Transverse colon (tissue), 4 donors: ENCODE results near the gene NFIC. TPM values are rescaled to one million over a fixed set of nuclear protein-coding genes. Genes with fewer than 3 reads are reported as not detected.

Experiments
- DNase-seq: peaks from one replicate; pipeline ENCODE4 v3.0.0-alpha.2; 2019
- H3K27ac ChIP-seq, 4 donors: fragments of 200-600 bp; sonication (generic); 2 replicates each; pipeline ENCODE4 v1.5.1; 2016 to 2018; ENCODE audit warnings: inconsistent platforms in 4 of 4
- H3K27me3 ChIP-seq: fragments of 200-600 bp; sonication (generic); 2 replicates; pipeline ENCODE4 v1.5.1; 2017; ENCODE audit warnings: inconsistent platforms
- H3K36me3 ChIP-seq, 4 donors: fragments of 200-600 bp; sonication (generic); 2 replicates each; pipeline ENCODE4 v1.5.1; 2017 to 2019; ENCODE audit warnings: inconsistent platforms in 4 of 4
- H3K4me1 ChIP-seq, 4 donors: fragments of 200-600 bp; sonication (generic); 2 replicates each; pipeline ENCODE4 v1.5.1; 2017 to 2020; ENCODE audit warnings: inconsistent platforms in 4 of 4
- H3K4me3 ChIP-seq, 4 donors: fragments of 200-600 bp; sonication (generic); 1 replicate in 1 of 4; 2 replicates in 3 of 4; pipeline versions ENCODE4 v1.5.1 to v1.6.1; 2017 to 2019; ENCODE audit warnings: inconsistent platforms in 4 of 4
- H3K9me3 ChIP-seq, 2 donors: fragments of 200-600 bp; sonication (generic); 2 replicates each; pipeline ENCODE4 v1.5.1; 2017 to 2019; ENCODE audit warnings: inconsistent platforms in 2 of 2
- CTCF ChIP-seq, 5 experiments: fragments of 200-600 bp in 3 of 5; fragments of 450-650 bp in 2 of 5; sonication (generic) in 3 of 5; IDR thresholded peaks; 1 replicate in 2 of 5; 2 replicates in 3 of 5; pipeline ENCODE4 v1.5.1; 2016 to 2017; ENCODE audit warnings: antibody characterized with exemption in 5 of 5, inconsistent platforms in 3 of 5, mild to moderate bottlenecking in 2 of 5, moderate library complexity in 1 of 5
- EP300 ChIP-seq: sonication (generic); formaldehyde crosslinking; IDR thresholded peaks from one replicate; pipeline ENCODE4 v1.6.1; 2017; ENCODE audit warnings: antibody characterized with exemption, low read depth
- POLR2A ChIP-seq: fragments of 450-650 bp; IDR thresholded peaks from one replicate; pipeline ENCODE4 v1.6.1; 2016; ENCODE audit warnings: antibody characterized with exemption, mild to moderate bottlenecking, moderate library complexity
- POLR2AphosphoS5 ChIP-seq, 3 donors: sonication (generic); formaldehyde crosslinking; IDR thresholded peaks; one replicate each; pipeline ENCODE4 v1.6.1; 2016; ENCODE audit warnings: antibody characterized with exemption in 3 of 3
- WGBS, 2 donors: methylation state at CpG; one replicate each; pipeline ENCODE4 v1.1.5; 2018; ENCODE audit warnings: low coverage in 1 of 2; 5-methylcytosine and 5-hydroxymethylcytosine counted together
- in situ Hi-C, 4 donors: fragments of 200-750 bp; cut with MboI; loops; one replicate each; pipeline versions ENCODE4 v1.15.0 to v1.15.1; 2017; ENCODE audit warnings: low sequenced_read_pairs in 3 of 4, low pct_ligation_motif_present in 1 of 4, low pct_unique_long_range_greater_than_20kb in 1 of 4
- intact Hi-C: fragments of 100-400 bp; cut with DNase I; formaldehyde crosslinking; loops from one replicate; pipeline ENCODE4 v1.15.1; 2023; ENCODE audit warnings: low total_unique reads
- total RNA-seq, 4 donors: library from RNA; depleted of rRNA; stranded (reverse); fragments of >200 nt; gene quantifications; one replicate each; pipeline ENCODE4 v1.1.0, GENCODE V29; 2016

Gene NFIC
- total RNA-seq = 100 to 1,000 TPM in 1 of 4 donors, 10 to 100 TPM in 3; 39.9 to 145 (median 68.1) TPM

GRCh38 chr19:3365836-3366752, at the start of gene NFIC:
Gene NFIC, plus strand, starts transcription at chr19:3366583. Its CDS starts 54 bp downstream, at chr19:3366637.
- Histone ChIP-seq H3K27ac (peak within 1 kb of the TSS; percentile 94 to 100 (median 97)), H3K27me3 (no peaks in the 10 kb centered on the region), H3K4me3 (peak within 1 kb of the TSS; percentile 59 to 91 (median 84)), H3K4me1 (peaks cover 7 to 72% (median 33%) of the 10 kb centered on the region in 4 donors), H3K36me3 (no peaks in the 10 kb centered on the region), H3K9me3 (no peaks in the 10 kb centered on the region)
- in situ Hi-C loops (no loop called here), intact Hi-C loops (loop anchor here (2.0 kb wide), 1 partner anchor 39 kb away; no protein-coding TSS in a partner anchor)
- DNase-seq = peak; percentile 71
- TF ChIP-seq EP300 (no peak), POLR2AphosphoS5 (IDR thresholded peaks at IDR 0.05) (peak in 1 of 3 donors; percentile 77), POLR2A (peak; percentile 30)
- 0 to 1% methylated on average over 4 to 51 of the region's 64 CpGs for WGBS, 2 donors

- no peak for DNase-seq
- no peak overlapping the region for H3K4me3 ChIP-seq
- no peaks in the 10 kb centered on the region for H3K9me3 ChIP-seq
- peaks cover 71% of the 10 kb centered on the region for H3K27me3 ChIP-seq
- TF ChIP-seq CTCF (IDR thresholded peaks at IDR 0.05) (no peak), POLR2A (no peak), POLR2AphosphoS5 (IDR thresholded peaks at IDR 0.05) (no peak), EP300 (no peak)
- in situ Hi-C loops = no loop called here
- intact Hi-C loops = no loop called here
- 86% methylated on average over 5 of the region's 5 CpGs; no CpG with 5 or more reads in 1 of the 2 donors for WGBS, 2 donors
- no peaks in the 10 kb centered on the region for H3K36me3 ChIP-seq
- H3K4me1 ChIP-seq = no peaks in the 10 kb centered on the region
- H3K27ac ChIP-seq = no peak overlapping the region
These were observed 49.6 kb upstream of the NFIC start for GRCh38 chr19:3316659-3317207.

- in situ Hi-C loops = loop anchor here (5.0 to 10.0 kb wide), 4 partner anchors 105 to 155 kb away; no protein-coding TSS in a partner anchor
- peaks cover 40% of the 10 kb centered on the region for H3K27me3 ChIP-seq
- H3K4me3 ChIP-seq = no peak overlapping the region
- no peaks in the 10 kb centered on the region for H3K4me1 ChIP-seq
- H3K36me3 ChIP-seq = no peaks in the 10 kb centered on the region
- 41 to 42% methylated on average over 2 to 18 of the region's 18 CpGs for WGBS, 2 donors
- TF ChIP-seq EP300 (no peak), POLR2AphosphoS5 (IDR thresholded peaks at IDR 0.05) (no peak), POLR2A (no peak), CTCF (IDR thresholded peaks at IDR 0.05) (no peak)
- no peak for DNase-seq
- intact Hi-C loops = no loop called here
- H3K9me3 ChIP-seq = no peaks in the 10 kb centered on the region
- no peak overlapping the region for H3K27ac ChIP-seq
These were observed 46.6 kb upstream of the NFIC start for GRCh38 chr19:3319643-3320353.

- H3K4me1 ChIP-seq = no peaks in the 10 kb centered on the region
- no peak overlapping the region for H3K4me3 ChIP-seq
- H3K36me3 ChIP-seq = no peaks in the 10 kb centered on the region
- TF ChIP-seq POLR2A (no peak), EP300 (no peak), POLR2AphosphoS5 (IDR thresholded peaks at IDR 0.05) (no peak), CTCF (IDR thresholded peaks at IDR 0.05) (no peak)
- WGBS, 2 donors = 64% methylated on average over 29 of the region's 29 CpGs; no CpG with 5 or more reads in 1 of the 2 donors
- intact Hi-C loops = no loop called here
- no peak overlapping the region for H3K27ac ChIP-seq
- no peaks in the 10 kb centered on the region for H3K9me3 ChIP-seq
- peaks cover 37% of the 10 kb centered on the region for H3K27me3 ChIP-seq
- in situ Hi-C loops = loop anchor here (5.0 to 10.0 kb wide), 4 partner anchors 104 to 154 kb away; no protein-coding TSS in a partner anchor
- DNase-seq = no peak
These were observed 46.1 kb upstream of the NFIC start for GRCh38 chr19:3320354-3320670.
